ENCODE data around the gene NRG3.

DNA sequence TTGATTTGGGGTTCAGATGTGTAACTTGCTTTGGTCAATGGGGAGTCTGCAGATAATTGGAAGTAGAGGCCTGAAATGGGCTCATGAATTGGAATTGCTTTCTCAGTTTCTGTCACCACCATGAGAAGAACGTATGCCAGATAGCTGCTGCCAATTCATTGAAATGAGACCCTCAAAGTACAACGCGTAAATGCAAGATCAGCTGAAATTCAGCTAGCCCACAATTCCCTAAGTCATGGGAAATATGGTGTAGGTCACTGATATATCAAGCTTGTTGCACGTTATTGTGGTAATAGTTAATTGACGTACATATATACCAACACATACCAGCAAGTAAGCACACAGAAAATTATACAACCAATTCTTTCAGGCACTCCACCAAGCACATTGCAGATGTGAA, 520.0 kb downstream of the NRG3 start:
- TF ChIP-seq POLR2A (IDR thresholded peaks at IDR 0.05) = no peak
- TF ChIP-seq, protein P1, sequence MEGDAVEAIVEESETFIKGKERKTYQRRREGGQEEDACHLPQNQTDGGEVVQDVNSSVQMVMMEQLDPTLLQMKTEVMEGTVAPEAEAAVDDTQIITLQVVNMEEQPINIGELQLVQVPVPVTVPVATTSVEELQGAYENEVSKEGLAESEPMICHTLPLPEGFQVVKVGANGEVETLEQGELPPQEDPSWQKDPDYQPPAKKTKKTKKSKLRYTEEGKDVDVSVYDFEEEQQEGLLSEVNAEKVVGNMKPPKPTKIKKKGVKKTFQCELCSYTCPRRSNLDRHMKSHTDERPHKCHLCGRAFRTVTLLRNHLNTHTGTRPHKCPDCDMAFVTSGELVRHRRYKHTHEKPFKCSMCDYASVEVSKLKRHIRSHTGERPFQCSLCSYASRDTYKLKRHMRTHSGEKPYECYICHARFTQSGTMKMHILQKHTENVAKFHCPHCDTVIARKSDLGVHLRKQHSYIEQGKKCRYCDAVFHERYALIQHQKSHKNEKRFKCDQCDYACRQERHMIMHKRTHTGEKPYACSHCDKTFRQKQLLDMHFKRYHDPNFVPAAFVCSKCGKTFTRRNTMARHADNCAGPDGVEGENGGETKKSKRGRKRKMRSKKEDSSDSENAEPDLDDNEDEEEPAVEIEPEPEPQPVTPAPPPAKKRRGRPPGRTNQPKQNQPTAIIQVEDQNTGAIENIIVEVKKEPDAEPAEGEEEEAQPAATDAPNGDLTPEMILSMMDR (IDR thresholded peaks at IDR 0.05) = no peak
